VCaP (cell line): ENCODE results near the gene FBXW11.
"Not testable (repeated sequence)": the region's sequence is repeated elsewhere in the genome, so short reads cannot be mapped to it uniquely, and the experiment has no call there.

Experiments
- H3K27ac ChIP-seq: fragments of 450-650 bp; 2 replicates; pipeline ENCODE4 v1.5.1; 2017
- TF ChIP-seq, protein P1 (sequence below): fragments of 450-650 bp; conservative IDR thresholded peaks from 2 replicates; pipeline ENCODE4 v1.5.1; 2017; ENCODE audit warnings: mild to moderate bottlenecking, moderate library complexity

FBXW11 gene

DNA sequence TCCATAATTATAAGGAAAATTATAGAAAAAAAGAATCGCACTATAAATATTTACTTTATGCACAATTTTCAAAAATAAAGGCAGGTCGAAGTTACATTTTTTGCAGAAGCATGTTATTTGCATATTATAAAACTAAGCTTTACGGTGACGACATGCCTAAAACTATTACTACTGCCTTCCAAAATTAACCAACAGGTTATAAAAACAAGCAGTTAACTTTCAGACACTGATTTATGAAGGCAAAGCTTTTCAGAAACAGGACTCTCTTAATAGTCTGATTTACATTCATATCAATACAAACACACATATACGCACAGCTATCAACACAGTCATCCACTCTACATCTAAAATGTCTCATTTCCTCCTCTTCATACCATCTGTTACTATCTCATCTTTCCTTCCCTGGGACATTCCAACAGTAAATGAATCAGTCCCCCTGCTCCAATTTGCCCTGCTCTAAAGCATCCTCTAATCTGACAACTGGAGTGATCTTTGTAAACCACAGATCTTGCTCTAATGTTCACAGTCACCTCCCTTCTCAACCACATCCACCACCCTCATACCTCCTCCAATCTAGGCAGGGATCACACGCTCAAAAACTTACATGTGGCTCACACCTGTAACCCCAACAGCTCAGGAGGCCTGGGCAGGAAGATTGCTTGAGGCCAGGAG lies 21.6 kb downstream of the FBXW11 start:
- H3K27ac ChIP-seq, result no peak overlapping the region

GRCh38 chr5:171981847-171982246 lies 24.6 kb downstream of the FBXW11 start:
- no peak overlapping the region for H3K27ac ChIP-seq
- TF ChIP-seq, protein P1, sequence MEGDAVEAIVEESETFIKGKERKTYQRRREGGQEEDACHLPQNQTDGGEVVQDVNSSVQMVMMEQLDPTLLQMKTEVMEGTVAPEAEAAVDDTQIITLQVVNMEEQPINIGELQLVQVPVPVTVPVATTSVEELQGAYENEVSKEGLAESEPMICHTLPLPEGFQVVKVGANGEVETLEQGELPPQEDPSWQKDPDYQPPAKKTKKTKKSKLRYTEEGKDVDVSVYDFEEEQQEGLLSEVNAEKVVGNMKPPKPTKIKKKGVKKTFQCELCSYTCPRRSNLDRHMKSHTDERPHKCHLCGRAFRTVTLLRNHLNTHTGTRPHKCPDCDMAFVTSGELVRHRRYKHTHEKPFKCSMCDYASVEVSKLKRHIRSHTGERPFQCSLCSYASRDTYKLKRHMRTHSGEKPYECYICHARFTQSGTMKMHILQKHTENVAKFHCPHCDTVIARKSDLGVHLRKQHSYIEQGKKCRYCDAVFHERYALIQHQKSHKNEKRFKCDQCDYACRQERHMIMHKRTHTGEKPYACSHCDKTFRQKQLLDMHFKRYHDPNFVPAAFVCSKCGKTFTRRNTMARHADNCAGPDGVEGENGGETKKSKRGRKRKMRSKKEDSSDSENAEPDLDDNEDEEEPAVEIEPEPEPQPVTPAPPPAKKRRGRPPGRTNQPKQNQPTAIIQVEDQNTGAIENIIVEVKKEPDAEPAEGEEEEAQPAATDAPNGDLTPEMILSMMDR, result no peak

More for the DNA sequence above, 21.6 kb downstream of the FBXW11 start:
- TF ChIP-seq, protein P1, result no peak

- H3K27ac ChIP-seq, result no peak overlapping the region
- TF ChIP-seq, protein P1, result no peak
Measured at GRCh38 chr5:171980792-171981191, 25.6 kb downstream of the FBXW11 start.

DNA sequence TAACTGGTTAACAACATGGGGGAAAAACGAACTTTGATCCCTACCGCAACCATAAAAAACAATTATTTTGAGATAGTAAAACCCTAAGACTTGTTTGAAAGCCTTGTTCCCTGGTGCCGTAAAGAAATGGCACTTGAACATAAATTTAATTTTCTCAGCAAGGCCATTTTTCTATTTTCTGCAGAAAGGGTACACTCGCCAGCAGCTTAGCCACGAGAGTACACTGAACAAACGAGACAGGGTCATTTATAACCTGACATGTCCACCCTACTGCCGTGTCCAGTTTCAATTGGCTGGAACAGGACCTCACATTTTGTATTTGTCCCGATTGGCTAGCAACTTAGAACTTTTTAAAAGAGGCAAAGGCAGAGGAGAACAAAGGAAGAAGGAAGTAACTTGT lies 26.8 kb downstream of the FBXW11 start:
- no peak overlapping the region for H3K27ac ChIP-seq
- TF ChIP-seq, protein P1, result no peak

- no peak overlapping the region for H3K27ac ChIP-seq
Measured at GRCh38 chr5:171978519-171978918, 27.9 kb downstream of the FBXW11 start.

GRCh38 chr5:171978016-171978415 lies 28.4 kb downstream of the FBXW11 start:
- TF ChIP-seq, protein P1, result no peak
- no peak overlapping the region for H3K27ac ChIP-seq

More at GRCh38 chr5:171978519-171978918, 27.9 kb downstream of the FBXW11 start:
- TF ChIP-seq, protein P1, result no peak

DNA sequence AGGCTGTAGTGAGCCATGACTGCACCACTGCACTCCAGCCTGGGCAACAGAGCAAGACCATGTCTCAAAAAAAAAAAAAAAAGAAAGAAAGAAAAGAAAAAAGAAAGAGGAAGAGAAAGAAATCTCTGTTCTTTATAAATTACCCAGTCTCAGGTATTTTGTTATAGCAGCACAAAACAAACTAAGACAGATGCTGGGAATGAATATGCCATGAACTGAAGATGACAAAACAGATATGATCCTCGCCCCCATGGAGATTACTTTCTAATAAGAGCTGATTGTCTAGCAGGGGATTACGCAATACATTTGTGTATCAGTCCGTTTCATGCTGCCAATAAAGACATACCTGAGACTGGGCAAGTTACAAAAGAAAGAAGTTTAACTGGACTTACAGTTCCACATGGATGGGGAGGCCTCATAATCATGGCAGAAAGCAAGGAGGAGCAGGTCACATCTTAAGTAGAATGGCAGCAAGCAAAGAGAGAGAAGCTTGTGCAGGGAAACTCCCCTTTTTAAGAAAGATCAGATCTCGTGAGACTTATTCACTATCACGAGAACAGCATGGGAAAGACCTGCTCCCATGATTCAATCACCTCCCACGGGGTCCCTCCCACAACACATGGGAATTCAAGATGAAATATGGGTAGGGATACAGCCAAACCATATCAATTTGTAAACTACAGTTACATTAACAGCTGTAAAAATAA lies 29.0 kb downstream of the FBXW11 start:
- H3K27ac ChIP-seq, result not testable (repeated sequence)
